ENCODE measurements around the gene C16orf46. TPM values are rescaled to one million over a fixed set of nuclear protein-coding genes. Genes with fewer than 3 reads are reported as not detected.

The C16orf46 gene
- total RNA-seq, 1 experiment from 2014 or later = 3.8 TPM

- DNase-seq (ENCODE audit: unreplicated experiment) = peak; percentile 89
- Mint-ChIP-seq H3K4me1 (ENCODE audit: insufficient read depth, unreplicated experiment) (no peaks in the 10 kb centered on the region), H3K9me3 (ENCODE audit: unreplicated experiment) (no peaks in the 10 kb centered on the region), H3K27ac (ENCODE audit: low read depth, unreplicated experiment) (no peak overlapping the region), H3K27me3 (ENCODE audit: insufficient read depth, unreplicated experiment) (no peaks in the 10 kb centered on the region), H3K4me3 (ENCODE audit: unreplicated experiment) (no peak overlapping the region), H3K36me3 (ENCODE audit: insufficient read depth, unreplicated experiment) (no peaks in the 10 kb centered on the region)
- POLR2A ChIA-PET = interaction anchor here (0.7 to 5.3 kb wide), 17 partner anchors 8 to 240 kb away, joined by 3 to 41 read pairs (median 4); partner anchors contain the start of genes ATMIN, CENPN and CMC2
- no peak for TF ChIP-seq CTCF (IDR thresholded peaks at IDR 0.05; ENCODE audit: unreplicated experiment)
- no TSS peak for BruUV-seq (replicated peaks)
- intact Hi-C loops (cut with micrococcal nuclease) = loop anchor here (1.0 to 2.0 kb wide), 3 partner anchors 20 to 238 kb away; partner anchors contain the start of genes GAN and GCSH
- CTCF ChIA-PET = interaction anchor here (0.6 to 3.6 kb wide), 6 partner anchors 8 to 243 kb away, joined by 3 to 20 read pairs (median 3); partner anchors contain the start of genes ATMIN and GAN
Measured at GRCh38 chr16:81076566-81077075, 417 bp downstream of the C16orf46 start.

- CTCF ChIA-PET = interaction anchor here (0.6 to 1.4 kb wide), 4 partner anchors 31 to 98 kb away, joined by 3 to 8 read pairs (median 4); partner anchors contain the start of gene ATMIN
- Mint-ChIP-seq H3K36me3 (ENCODE audit: insufficient read depth, unreplicated experiment) (no peaks in the 10 kb centered on the region), H3K4me1 (ENCODE audit: insufficient read depth, unreplicated experiment) (no peaks in the 10 kb centered on the region), H3K4me3 (ENCODE audit: unreplicated experiment) (no peak overlapping the region), H3K27ac (ENCODE audit: low read depth, unreplicated experiment) (no peak overlapping the region), H3K27me3 (ENCODE audit: insufficient read depth, unreplicated experiment) (no peaks in the 10 kb centered on the region), H3K9me3 (ENCODE audit: unreplicated experiment) (no peaks in the 10 kb centered on the region)
- TF ChIP-seq CTCF (IDR thresholded peaks at IDR 0.05; ENCODE audit: unreplicated experiment) = no peak
- BruUV-seq (replicated peaks) = no TSS peak
- POLR2A ChIA-PET = interaction anchor here (0.7 to 5.3 kb wide), 2 partner anchors 37 to 41 kb away, joined by 3 to 41 read pairs; partner anchors contain the start of gene ATMIN
- intact Hi-C loops (cut with micrococcal nuclease) = no loop called here
- DNase-seq (ENCODE audit: unreplicated experiment) = no peak
Measured at GRCh38 chr16:81073560-81074330, 3.3 kb downstream of the C16orf46 start.

DNA sequence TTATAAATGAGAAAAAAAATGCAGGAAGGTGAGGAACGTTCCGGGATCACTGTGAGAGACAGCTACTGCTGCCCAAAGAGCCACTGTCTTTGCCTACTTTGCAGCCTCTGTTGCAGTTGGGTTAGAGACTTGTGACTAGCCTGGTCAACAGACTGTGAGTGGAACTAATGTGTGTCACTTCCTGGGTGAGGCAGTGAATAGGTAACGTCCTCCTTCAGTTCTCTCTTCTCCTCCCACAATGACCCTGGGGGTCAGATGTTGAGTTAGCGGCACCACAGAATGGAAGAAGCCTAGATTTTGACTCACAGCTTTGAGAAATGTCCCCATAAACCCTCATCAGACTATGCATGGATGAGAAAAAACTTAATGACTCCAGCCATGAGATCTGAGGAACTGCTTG, 5.2 kb downstream of the C16orf46 start:
- Mint-ChIP-seq H3K27ac (ENCODE audit: low read depth, unreplicated experiment) (peak overlapping the region; percentile 58), H3K36me3 (ENCODE audit: insufficient read depth, unreplicated experiment) (no peaks in the 10 kb centered on the region), H3K4me3 (ENCODE audit: unreplicated experiment) (peak overlapping the region; percentile 30), H3K4me1 (ENCODE audit: insufficient read depth, unreplicated experiment) (no peaks in the 10 kb centered on the region), H3K9me3 (ENCODE audit: unreplicated experiment) (no peaks in the 10 kb centered on the region), H3K27me3 (ENCODE audit: insufficient read depth, unreplicated experiment) (no peaks in the 10 kb centered on the region)
- no TSS peak for BruUV-seq (replicated peaks)
- ChIA-PET CTCF (no interaction called here), POLR2A (interaction anchor here (0.7 to 1.0 kb wide), 2 partner anchors 35 to 243 kb away, joined by 3 read pairs; partner anchors contain the start of gene GAN)
- peak; percentile 42 for DNase-seq (ENCODE audit: unreplicated experiment)
- intact Hi-C loops (cut with micrococcal nuclease) = no loop called here
- no peak for TF ChIP-seq CTCF (IDR thresholded peaks at IDR 0.05; ENCODE audit: unreplicated experiment)

DNA sequence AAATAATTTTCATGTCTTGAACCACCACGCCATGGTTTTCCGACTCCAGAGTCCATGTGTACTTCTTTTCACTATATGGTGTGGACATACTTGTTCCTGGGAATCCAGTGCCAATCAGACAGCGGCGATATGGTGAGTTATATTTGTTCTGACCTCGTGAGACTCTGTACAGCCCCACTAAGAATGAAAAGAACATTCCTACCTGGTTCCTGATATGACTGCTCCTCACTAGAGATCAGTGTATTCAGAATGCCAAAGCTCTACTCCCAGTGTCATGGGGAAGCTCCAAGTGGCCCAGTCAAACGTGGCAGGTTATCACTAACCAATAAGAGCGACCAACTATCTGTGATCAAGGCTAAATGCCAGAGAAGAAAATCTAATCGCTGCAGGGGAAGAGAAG, 6.1 kb downstream of the C16orf46 start:
- H3K9me3 Mint-ChIP-seq (ENCODE audit: unreplicated experiment) = no peaks in the 10 kb centered on the region
- no peak for TF ChIP-seq CTCF (IDR thresholded peaks at IDR 0.05; ENCODE audit: unreplicated experiment)
- no TSS peak for BruUV-seq (replicated peaks)
- POLR2A ChIA-PET = interaction anchor here (0.6 kb wide), 1 partner anchor 25 kb away, joined by 3 read pairs; no protein-coding TSS in a partner anchor
- H3K4me1 Mint-ChIP-seq (ENCODE audit: insufficient read depth, unreplicated experiment) = no peaks in the 10 kb centered on the region
- peak overlapping the region; percentile 58 for H3K27ac Mint-ChIP-seq (ENCODE audit: low read depth, unreplicated experiment)
- DNase-seq (ENCODE audit: unreplicated experiment) = no peak
- no peaks in the 10 kb centered on the region for H3K27me3 Mint-ChIP-seq (ENCODE audit: insufficient read depth, unreplicated experiment)
- CTCF ChIA-PET = interaction anchor here (0.6 to 1.3 kb wide), 2 partner anchors 28 to 36 kb away, joined by 3 read pairs; no protein-coding TSS in a partner anchor
- no peaks in the 10 kb centered on the region for H3K36me3 Mint-ChIP-seq (ENCODE audit: insufficient read depth, unreplicated experiment)
- H3K4me3 Mint-ChIP-seq (ENCODE audit: unreplicated experiment) = no peak overlapping the region
- intact Hi-C loops (cut with micrococcal nuclease) = no loop called here

Data from MCF 10A (cell line).